Measurements from ENCODE around the gene ROR1.

GRCh38 chr1:63984257-63984929 lies 210.6 kb downstream of the ROR1 start:
- TF ChIP-seq CTCF (IDR thresholded peaks at IDR 0.05 in 2 of 3, conservative IDR thresholded peaks at IDR 0.05 in 1 of 3; ENCODE audit: borderline replicate concordance in 1 of 3, insufficient read depth in 1 of 3, low read depth in 2 of 3, low read length in 2 of 3) (no peak), POLR2AphosphoS5 (IDR thresholded peaks at IDR 0.05; ENCODE audit: low read depth, low read length) (no peak), POLR2A (IDR thresholded peaks at IDR 0.05; ENCODE audit: borderline replicate concordance, extremely low read depth, insufficient read depth, insufficient read length) (no peak), TCF7L2 (IDR thresholded peaks at IDR 0.05; ENCODE audit: borderline replicate concordance, extremely low read depth, insufficient read depth, insufficient read length) (no peak), RAD21 (IDR thresholded peaks at IDR 0.05; ENCODE audit: low read depth) (no peak)

Data from HCT116 (cell line).